ENCODE measurements around the gene CMSS1. TPM values are rescaled to one million over a fixed set of nuclear protein-coding genes. Genes with fewer than 3 reads are reported as not detected.

CMSS1 gene
- total RNA-seq, 1 experiment from 2014 or later = 55.8 TPM

GRCh38 chr3:100205171-100205570, 387.5 kb downstream of the CMSS1 start:
- BruUV-seq (replicated peaks) = no TSS peak
- Mint-ChIP-seq H3K9me3 (ENCODE audit: low read depth, unreplicated experiment) (no peaks in the 10 kb centered on the region), H3K27ac (ENCODE audit: unreplicated experiment) (no peak overlapping the region), H3K36me3 (ENCODE audit: insufficient read depth, unreplicated experiment) (no peaks in the 10 kb centered on the region), H3K4me3 (ENCODE audit: low read depth, unreplicated experiment) (no peak overlapping the region), H3K4me1 (ENCODE audit: low read depth, unreplicated experiment) (no peaks in the 10 kb centered on the region), H3K27me3 (ENCODE audit: unreplicated experiment) (no peaks in the 10 kb centered on the region)
- no peak for TF ChIP-seq CTCF (IDR thresholded peaks at IDR 0.05; ENCODE audit: unreplicated experiment)
- DNase-seq = no peak
- CTCF ChIA-PET = no interaction called here
- intact Hi-C loops (cut with micrococcal nuclease; ENCODE audit: unreplicated experiment) = no loop called here

- Mint-ChIP-seq H3K27ac (ENCODE audit: unreplicated experiment) (no peak overlapping the region), H3K9me3 (ENCODE audit: low read depth, unreplicated experiment) (no peaks in the 10 kb centered on the region), H3K36me3 (ENCODE audit: insufficient read depth, unreplicated experiment) (no peaks in the 10 kb centered on the region), H3K4me1 (ENCODE audit: low read depth, unreplicated experiment) (no peaks in the 10 kb centered on the region), H3K4me3 (ENCODE audit: low read depth, unreplicated experiment) (no peak overlapping the region), H3K27me3 (ENCODE audit: unreplicated experiment) (no peaks in the 10 kb centered on the region)
- CTCF ChIA-PET = no interaction called here
- no peak for DNase-seq
- intact Hi-C loops (cut with micrococcal nuclease; ENCODE audit: unreplicated experiment) = no loop called here
- BruUV-seq (replicated peaks) = no TSS peak
- TF ChIP-seq CTCF (IDR thresholded peaks at IDR 0.05; ENCODE audit: unreplicated experiment) = no peak
Observed at GRCh38 chr3:100206687-100207086, 389.0 kb downstream of the CMSS1 start.

- no TSS peak for BruUV-seq (replicated peaks)
- no peak overlapping the region for H3K4me3 Mint-ChIP-seq (ENCODE audit: low read depth, unreplicated experiment)
- no peaks in the 10 kb centered on the region for H3K9me3 Mint-ChIP-seq (ENCODE audit: low read depth, unreplicated experiment)
- H3K36me3 Mint-ChIP-seq (ENCODE audit: insufficient read depth, unreplicated experiment) = no peaks in the 10 kb centered on the region
- no peak for TF ChIP-seq CTCF (IDR thresholded peaks at IDR 0.05; ENCODE audit: unreplicated experiment)
- intact Hi-C loops (cut with micrococcal nuclease; ENCODE audit: unreplicated experiment) = no loop called here
- H3K27me3 Mint-ChIP-seq (ENCODE audit: unreplicated experiment) = no peaks in the 10 kb centered on the region
- no peak for DNase-seq
- H3K4me1 Mint-ChIP-seq (ENCODE audit: low read depth, unreplicated experiment) = no peaks in the 10 kb centered on the region
- no peak overlapping the region for H3K27ac Mint-ChIP-seq (ENCODE audit: unreplicated experiment)
- CTCF ChIA-PET = no interaction called here
Observed at GRCh38 chr3:100207886-100208285, 390.2 kb downstream of the CMSS1 start.

- intact Hi-C loops (cut with micrococcal nuclease; ENCODE audit: unreplicated experiment) = no loop called here
- H3K27me3 Mint-ChIP-seq (ENCODE audit: unreplicated experiment) = no peaks in the 10 kb centered on the region
- no peaks in the 10 kb centered on the region for H3K4me1 Mint-ChIP-seq (ENCODE audit: low read depth, unreplicated experiment)
- no peak for DNase-seq
- H3K36me3 Mint-ChIP-seq (ENCODE audit: insufficient read depth, unreplicated experiment) = no peaks in the 10 kb centered on the region
- TF ChIP-seq CTCF (IDR thresholded peaks at IDR 0.05; ENCODE audit: unreplicated experiment) = no peak
- no peaks in the 10 kb centered on the region for H3K9me3 Mint-ChIP-seq (ENCODE audit: low read depth, unreplicated experiment)
- no peak overlapping the region for H3K27ac Mint-ChIP-seq (ENCODE audit: unreplicated experiment)
- CTCF ChIA-PET = no interaction called here
- no TSS peak for BruUV-seq (replicated peaks)
- no peak overlapping the region for H3K4me3 Mint-ChIP-seq (ENCODE audit: low read depth, unreplicated experiment)
Observed at GRCh38 chr3:100209169-100209568, 391.5 kb downstream of the CMSS1 start.

All from Calu3 (cell line).